GM12801 (cell line): ENCODE results near the gene NPHP4.

Experiments used
- CTCF ChIP-seq: IDR thresholded peaks from one replicate; pipeline ENCODE4 v1.5.1; 2011; ENCODE audit warnings: control low read depth; ENCODE audit not compliant: insufficient read length; ENCODE audit errors: extremely low read depth

Gene NPHP4

GRCh38 chr1:5905436-5905835 lies 86.8 kb downstream of the NPHP4 start:
- no peak for TF ChIP-seq CTCF

GRCh38 chr1:5904551-5904950 lies 87.7 kb downstream of the NPHP4 start:
- no peak for TF ChIP-seq CTCF

- TF ChIP-seq CTCF = no peak
Observed at GRCh38 chr1:5903680-5904079, 88.5 kb downstream of the NPHP4 start.

DNA sequence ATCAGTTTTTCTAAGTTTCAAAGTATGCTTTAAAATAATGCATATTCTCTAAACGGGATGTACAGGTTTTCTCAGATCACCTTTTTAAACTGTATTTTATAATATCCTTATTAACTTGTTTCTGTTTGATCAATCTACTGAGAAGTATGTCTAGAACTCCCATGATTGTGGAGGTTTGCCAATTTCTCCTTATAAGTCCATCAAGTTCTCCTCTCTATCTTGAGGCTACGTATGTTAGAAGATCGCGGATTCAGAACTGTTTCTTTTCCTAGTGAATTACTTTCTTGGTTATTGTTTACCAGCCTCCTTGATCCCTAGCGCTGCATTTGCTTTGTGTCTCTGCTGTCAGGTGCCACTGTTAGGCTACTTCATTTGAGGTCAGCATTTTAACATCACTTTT lies 89.2 kb downstream of the NPHP4 start:
- TF ChIP-seq CTCF = no peak

DNA sequence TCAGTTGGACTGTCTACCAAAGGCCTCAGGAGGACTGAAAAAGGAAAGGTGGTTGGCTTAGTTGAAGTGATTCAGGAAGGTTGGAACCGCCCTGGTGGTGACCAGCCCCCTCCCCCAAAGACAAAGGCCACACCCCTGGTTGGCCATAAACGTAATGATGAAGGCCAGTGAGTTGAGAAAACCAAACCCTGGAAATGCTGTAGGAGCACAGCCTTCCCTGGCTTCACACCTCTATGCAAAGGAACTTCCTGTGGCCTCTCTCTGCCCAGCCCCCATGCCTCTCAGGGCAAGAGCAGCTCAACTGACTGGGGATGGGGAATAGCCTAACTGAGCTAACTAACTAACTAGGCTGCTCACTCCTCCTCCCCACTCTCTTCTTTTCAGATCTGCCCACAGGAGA lies 90.4 kb downstream of the NPHP4 start:
- TF ChIP-seq CTCF = no peak

DNA sequence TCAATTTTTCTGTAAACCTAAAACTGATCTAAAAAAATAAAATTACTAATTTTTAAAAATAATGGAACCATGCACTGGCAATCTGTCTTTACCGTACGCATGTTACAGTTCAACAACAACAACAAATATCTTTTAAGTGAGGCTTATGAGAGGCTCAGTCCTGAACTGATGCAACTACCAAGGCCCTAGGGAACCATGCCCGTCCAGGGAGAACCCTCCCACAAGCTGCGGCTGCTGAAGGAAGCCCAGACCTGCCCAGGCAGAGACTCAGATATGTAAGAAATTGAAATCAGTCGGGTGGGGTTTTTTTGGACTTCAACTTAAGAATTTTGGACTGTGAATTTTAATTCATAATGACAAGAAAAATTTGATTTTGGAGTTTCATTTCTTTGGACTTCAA lies 91.1 kb downstream of the NPHP4 start:
- TF ChIP-seq CTCF = no peak

GRCh38 chr1:5898266-5898665 lies 94.0 kb downstream of the NPHP4 start:
- no peak for TF ChIP-seq CTCF
